Lung (tissue), 12 donors: ENCODE results near the gene CPED1. TPM values are rescaled to one million over a fixed set of nuclear protein-coding genes. Genes with fewer than 3 reads are reported as not detected.

Experiments
- ATAC-seq: fragments of 200-7000 bp; cut with Tn5 transposase; one replicate; pipeline ENCODE4 v1.9.1; 2020; ENCODE audit warnings: moderate number of reproducible peaks; ENCODE audit not compliant: insufficient read depth, low FRiP score
- DNase-seq, 3 donors: peaks; one replicate each; pipeline ENCODE4 v3.0.0-alpha.2; 2013 to 2017
- H3K27ac ChIP-seq, 2 donors: one replicate each; pipeline ENCODE4 v1.5.1; 2013; ENCODE audit warnings: mild to moderate bottlenecking in 2 of 2, moderate library complexity in 2 of 2, control low read depth in 1 of 2, inconsistent platforms in 1 of 2, low read depth in 1 of 2, low read length in 1 of 2
- H3K27me3 ChIP-seq, 3 donors: one replicate each; pipeline ENCODE4 v1.5.1; 2013; ENCODE audit warnings: low read length in 2 of 3; ENCODE audit not compliant: control insufficient read depth in 3 of 3, insufficient read depth in 3 of 3
- H3K36me3 ChIP-seq, 4 donors: one replicate each; pipeline ENCODE4 v1.5.1; 2013; ENCODE audit warnings: low read length in 4 of 4, mild to moderate bottlenecking in 1 of 4, moderate library complexity in 1 of 4; ENCODE audit not compliant: control insufficient read depth in 4 of 4, insufficient read depth in 4 of 4
- H3K4me1 ChIP-seq, 5 donors: one replicate each; pipeline ENCODE4 v1.5.1; 2013; ENCODE audit warnings: low read length in 5 of 5, mild to moderate bottlenecking in 2 of 5, moderate library complexity in 1 of 5; ENCODE audit not compliant: control insufficient read depth in 5 of 5, insufficient read depth in 5 of 5
- H3K4me3 ChIP-seq: one replicate; pipeline ENCODE4 v1.5.1; 2013; ENCODE audit warnings: mild to moderate bottlenecking, control low read depth, moderate library complexity
- H3K9ac ChIP-seq, 2 donors: one replicate each; pipeline ENCODE4 v1.5.1; 2013; ENCODE audit warnings: low read length in 2 of 2, control low read depth in 1 of 2; ENCODE audit not compliant: insufficient read depth in 1 of 2
- H3K9me3 ChIP-seq, 4 donors: one replicate each; pipeline ENCODE4 v1.5.1; 2013; ENCODE audit warnings: low read length in 3 of 4, mild to moderate bottlenecking in 1 of 4, moderate library complexity in 1 of 4; ENCODE audit not compliant: control insufficient read depth in 4 of 4, insufficient read depth in 3 of 4
- CTCF ChIP-seq: IDR thresholded peaks from 2 replicates; pipeline ENCODE4 v1.5.1; 2012; ENCODE audit warnings: mild to moderate bottlenecking; ENCODE audit errors: control extremely low read depth, extremely low read depth
- WGBS, 2 donors: extraction: QIAGEN DNeasy Blood & Tissue Kit; methylation state at CpG; one replicate each; pipeline ENCODE4 v1.1.7; 2013; 5-methylcytosine and 5-hydroxymethylcytosine counted together
- polyA plus RNA-seq, 2 donors: library from polyadenylated mRNA; stranded (reverse); fragments of 200-250 nt; gene quantifications; one replicate each; pipeline ENCODE4 v1.2.1, GENCODE V29; 2013
- total RNA-seq, 2 donors: library from RNA; depleted of rRNA in 1 of 2; stranded (reverse); fragments of >200 nt in 1 of 2; gene quantifications; one replicate each; pipeline ENCODE4 v1.2.1, GENCODE V29; 2014 to 2021
- donor health status: control.
- donor health status: control.
- donor health status: Bipolar disorder and iron deficiency.
- donor health status: healthy.
- donor health status: DM: yes; HTN: yes; CAD: no.

CPED1 gene
- total and polyA plus RNA-seq, 4 donors, result 1.8 to 32.3 (median 7.4) TPM

- Histone ChIP-seq H3K4me1 (peaks cover 0 to 27% (median 3%) of the 10 kb centered on the region in 5 donors), H3K9me3 (no peaks in the 10 kb centered on the region), H3K9ac (no peak overlapping the region), H3K36me3 (no peaks in the 10 kb centered on the region), H3K27me3 (no peaks in the 10 kb centered on the region), H3K27ac (no peak overlapping the region), H3K4me3 (no peak overlapping the region)
- 78 to 84% methylated on average over 2 of the region's 2 CpGs for WGBS, 2 donors
- ATAC-seq (no peak), DNase-seq (peak in 1 of 3 donors; percentile 59)
- TF ChIP-seq CTCF, result no peak
Observed at GRCh38 chr7:121016966-121017365, 28.5 kb downstream of the CPED1 start.

- no peak for TF ChIP-seq CTCF
- 89 to 94% methylated on average over 1 of the region's 1 CpG for WGBS, 2 donors
- Histone ChIP-seq H3K9me3 (no peaks in the 10 kb centered on the region), H3K4me3 (no peak overlapping the region), H3K4me1 (peaks cover 0 to 31% (median 3%) of the 10 kb centered on the region in 5 donors), H3K27ac (peak overlapping the region in 1 of 2 donors; percentile 21), H3K36me3 (no peaks in the 10 kb centered on the region), H3K27me3 (no peaks in the 10 kb centered on the region), H3K9ac (no peak overlapping the region)
- ATAC-seq (no peak), DNase-seq (peak in 2 of 3 donors; percentile 75 to 80)
Observed at GRCh38 chr7:121017586-121017985, 29.1 kb downstream of the CPED1 start.

GRCh38 chr7:121019018-121019417 is 30.5 kb downstream of the CPED1 start:
- Histone ChIP-seq H3K4me3 (no peak overlapping the region), H3K36me3 (no peaks in the 10 kb centered on the region), H3K9ac (no peak overlapping the region), H3K4me1 (peaks cover 0 to 42% (median 10%) of the 10 kb centered on the region in 5 donors), H3K9me3 (no peaks in the 10 kb centered on the region), H3K27me3 (no peaks in the 10 kb centered on the region), H3K27ac (peak overlapping the region in 1 of 2 donors; percentile 60)
- no peak for TF ChIP-seq CTCF
- no peak for DNase-seq
- 58 to 70% methylated on average over 2 of the region's 2 CpGs for WGBS, 2 donors
- ATAC-seq, result no peak
